ENCODE data around the gene ASCC3.

ASCC3 gene

GRCh38 chr6:100461917-100462705 is 419.0 kb downstream of the ASCC3 start:
- no peak for DNase-seq

- no peak for DNase-seq
These were observed 419.7 kb downstream of the ASCC3 start for GRCh38 chr6:100461278-100461916.

- no peak for DNase-seq
These were observed 420.4 kb downstream of the ASCC3 start for GRCh38 chr6:100460650-100461204.

- no peak for DNase-seq
These were observed 421.4 kb downstream of the ASCC3 start for GRCh38 chr6:100459592-100460184.

GRCh38 chr6:100458841-100459591 is 422.1 kb downstream of the ASCC3 start:
- no peak for DNase-seq
